GM08714 (cell line): ENCODE data around the gene CCL3.
"Not testable (repeated sequence)": the region's sequence is repeated elsewhere in the genome, so short reads cannot be mapped to it uniquely, and the experiment has no call there.

Experiments used
- H3K4me3 ChIP-seq: fragments of 200-500 bp; sonication (Bioruptor generic); 2 replicates; pipeline ENCODE4 v1.5.1; 2014; ENCODE audit warnings: mild to moderate bottlenecking, low read length, inconsistent platforms
- ZNF274 ChIP-seq: IDR thresholded peaks from 2 replicates; pipeline ENCODE4 v1.6.1; 2012; ENCODE audit warnings: mild to moderate bottlenecking, low read depth, low read length

CCL3 gene

DNA sequence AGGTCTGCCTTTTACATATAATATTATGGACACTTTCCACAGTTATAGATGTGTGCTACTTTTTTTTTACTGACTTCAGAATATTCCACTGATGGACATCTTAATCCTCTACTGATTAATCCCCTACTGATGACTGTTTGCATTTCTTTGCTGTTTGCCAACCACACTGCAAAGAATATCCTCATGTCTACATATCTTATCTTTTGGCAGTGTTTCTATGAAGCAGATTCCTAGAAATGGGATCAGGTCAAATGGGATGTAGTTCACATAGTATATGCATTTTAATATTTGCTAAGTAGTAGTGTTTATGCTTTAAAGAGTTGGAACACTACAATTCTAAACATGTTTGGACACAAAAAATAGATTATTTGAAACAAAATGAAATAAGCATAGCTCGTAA, 3.2 kb downstream of the CCL3 start:
- no peak overlapping the region for H3K4me3 ChIP-seq
- no peak for TF ChIP-seq ZNF274

DNA sequence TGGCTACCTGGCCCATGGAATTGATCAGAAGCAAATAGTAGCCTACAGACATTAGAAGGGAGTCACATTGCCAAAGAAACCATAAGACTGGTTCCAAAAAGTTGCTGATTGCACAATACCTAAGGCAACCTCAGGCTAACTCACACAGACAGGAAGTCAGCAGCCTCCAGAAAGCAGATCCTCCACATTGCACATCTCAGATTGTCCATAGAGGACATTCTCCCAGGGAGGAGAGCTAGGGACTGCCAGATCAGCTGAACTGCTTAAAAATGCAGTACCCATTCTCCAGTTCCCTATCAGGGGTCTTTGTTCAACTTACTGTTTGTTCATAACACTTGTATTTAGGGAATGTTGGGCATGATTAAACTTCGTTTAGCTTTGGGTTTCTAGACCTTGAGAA, 4.2 kb downstream of the CCL3 start:
- no peak overlapping the region for H3K4me3 ChIP-seq
- no peak for TF ChIP-seq ZNF274

DNA sequence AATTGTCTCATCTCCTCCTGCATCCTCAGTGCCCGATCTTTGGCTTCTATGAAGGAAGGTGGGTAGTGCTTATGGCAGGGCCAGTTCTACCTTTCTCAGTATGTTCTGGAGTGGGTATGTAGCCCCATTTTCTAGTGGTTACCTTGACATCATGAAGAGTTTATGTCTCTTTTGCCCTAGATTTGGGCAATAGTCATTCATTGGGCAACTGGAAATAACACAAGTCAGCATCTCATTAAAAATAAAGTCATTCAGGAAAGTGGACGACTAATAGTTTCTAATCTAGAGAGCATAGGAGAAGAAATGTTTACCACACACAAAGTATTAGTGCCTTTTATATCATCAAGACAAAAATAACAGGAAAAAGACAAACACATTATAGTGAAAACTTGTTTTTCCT, 6.3 kb downstream of the CCL3 start:
- not testable (repeated sequence) for H3K4me3 ChIP-seq

DNA sequence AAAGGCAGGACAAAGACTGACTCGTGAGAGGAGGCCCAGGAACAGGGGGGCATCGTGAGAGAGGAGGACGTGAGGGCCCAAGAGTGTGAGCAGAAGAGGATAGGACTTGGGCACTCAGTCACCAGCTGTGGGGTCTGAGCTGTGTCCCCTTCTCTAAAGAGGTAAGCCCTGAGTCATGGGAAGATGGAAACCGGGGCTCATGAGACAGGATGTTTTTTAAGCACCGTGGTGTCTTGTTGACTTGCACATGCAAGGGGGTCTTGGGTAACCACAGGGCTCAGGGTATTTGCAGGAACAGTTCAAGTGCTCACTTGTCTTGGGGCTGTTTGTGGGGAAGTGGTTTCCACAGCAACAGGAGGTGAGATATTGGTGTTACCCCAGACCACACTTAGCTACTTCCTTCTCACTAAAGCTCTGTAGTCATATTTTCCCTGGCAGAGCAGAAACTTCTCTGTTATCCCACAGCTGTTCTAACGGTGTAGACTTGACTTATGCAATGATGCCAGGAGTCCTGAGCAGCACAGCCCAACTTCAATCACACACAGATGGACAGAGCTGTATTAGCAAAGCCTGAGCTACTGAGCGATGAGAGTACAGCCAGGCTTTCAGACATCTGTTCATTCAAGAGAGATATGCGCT, 7.3 kb downstream of the CCL3 start:
- peak overlapping the region; percentile 56; the same call in 1 of the 2 replicates for H3K4me3 ChIP-seq

DNA sequence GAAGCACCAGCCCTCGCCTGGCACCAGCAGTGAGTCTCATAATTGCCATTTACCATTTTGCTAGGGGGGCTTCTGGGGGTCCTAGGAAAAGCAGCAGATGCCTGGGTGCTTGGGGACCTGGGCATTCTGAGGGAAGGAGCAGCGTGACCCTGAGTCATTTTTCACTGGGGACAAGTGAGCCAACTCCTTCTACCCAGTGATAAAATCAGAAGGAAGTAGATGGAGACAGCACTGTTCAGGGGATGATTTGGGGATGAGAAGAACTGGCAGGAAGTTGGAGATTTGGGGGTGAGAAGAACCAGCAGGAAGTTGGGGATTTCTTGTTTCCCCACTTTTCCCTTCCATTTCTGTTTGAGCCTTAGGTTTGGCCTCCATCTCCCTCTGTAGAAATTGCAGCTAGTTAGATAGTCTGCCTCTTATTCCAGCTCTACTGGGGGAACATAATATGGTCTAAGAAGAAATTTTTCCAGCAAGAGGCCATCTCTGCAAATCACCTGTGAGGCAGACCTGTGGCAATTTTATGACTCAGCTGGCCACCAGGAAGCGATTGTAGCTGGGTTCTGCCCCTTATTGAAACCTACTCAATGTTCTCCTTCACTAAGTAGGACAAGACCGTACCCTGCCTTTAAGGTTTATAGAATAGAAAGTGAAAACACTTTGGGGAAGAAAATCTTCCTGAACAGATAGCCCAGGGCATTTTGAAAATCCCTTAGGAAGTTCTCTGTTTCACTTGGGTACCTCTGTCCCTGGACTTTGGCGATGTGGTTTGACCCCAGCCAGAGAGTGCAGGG, 8.1 kb downstream of the CCL3 start:
- peak overlapping the region; percentile 56; the same call in 1 of the 2 replicates for H3K4me3 ChIP-seq

DNA sequence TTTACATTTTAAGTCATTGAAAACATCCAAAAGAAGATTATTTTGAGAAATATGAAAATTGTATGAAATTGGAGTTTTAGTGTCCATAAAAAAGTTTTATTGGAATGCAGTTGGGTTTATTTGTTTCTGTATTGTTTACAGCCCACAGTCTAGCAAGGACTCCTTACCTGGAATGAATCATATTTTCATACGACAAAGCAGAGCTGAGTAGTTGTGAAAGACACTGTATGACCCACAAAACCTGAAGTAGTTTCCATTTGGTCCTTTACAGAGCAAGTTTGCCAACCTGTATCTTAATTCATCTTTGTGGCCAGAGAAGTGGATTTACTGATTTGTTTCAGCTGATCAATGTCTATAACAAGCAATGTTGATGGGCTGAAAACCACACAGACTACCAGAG, 15.6 kb downstream of the CCL3 start:
- no peak overlapping the region for H3K4me3 ChIP-seq
- TF ChIP-seq ZNF274 = no peak

DNA sequence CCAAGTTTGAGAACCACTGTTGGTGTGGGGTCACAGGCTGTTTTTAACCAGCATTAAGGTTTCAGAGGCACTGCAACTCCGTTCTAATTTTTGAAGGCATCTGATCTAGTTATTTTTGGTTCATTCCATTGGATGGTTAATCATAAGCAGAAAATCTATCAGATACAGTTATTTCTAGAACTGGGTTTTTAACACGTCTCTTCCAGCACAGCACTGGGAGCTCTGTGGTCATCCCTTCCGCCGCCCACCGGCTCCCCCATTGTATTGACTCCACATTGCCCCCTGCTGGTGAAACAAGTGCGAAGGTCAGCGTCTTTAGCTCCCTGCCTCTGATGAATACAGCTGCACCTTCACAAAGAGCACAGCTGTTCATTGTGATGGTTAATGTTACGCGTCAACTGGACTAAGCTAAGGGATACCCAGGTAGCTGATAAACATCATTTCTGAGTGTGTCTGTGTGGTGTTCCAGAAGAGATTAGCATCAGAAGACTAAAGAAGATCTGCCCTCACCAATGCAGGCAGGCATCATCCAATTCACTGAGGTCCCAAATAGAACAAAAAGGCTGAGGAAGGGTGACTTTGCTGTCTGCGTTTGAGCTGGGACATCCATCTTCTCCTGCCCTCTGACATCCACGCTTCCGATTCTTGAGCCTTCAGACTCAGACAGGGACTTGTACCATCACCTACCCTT, 17.4 kb downstream of the CCL3 start:
- H3K4me3 ChIP-seq = no peak overlapping the region

DNA sequence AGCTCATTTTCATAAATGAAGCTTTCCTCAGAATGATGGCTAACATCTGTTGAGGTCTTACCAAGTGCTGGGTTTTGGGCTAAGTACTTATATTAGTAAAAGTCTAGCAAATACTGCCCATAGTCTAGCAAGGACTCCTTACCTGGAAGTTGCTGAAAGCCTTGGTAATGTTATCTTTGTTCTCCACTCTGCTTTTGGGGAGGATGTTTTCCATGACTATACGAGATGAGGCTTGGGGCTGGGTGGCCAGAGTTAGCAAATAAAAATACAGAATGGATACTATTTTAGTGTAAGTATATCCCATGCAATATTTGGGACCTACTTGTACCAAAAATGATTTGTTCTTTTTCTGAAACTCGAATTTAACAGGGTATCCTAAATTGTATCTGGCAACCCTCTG, 18.2 kb downstream of the CCL3 start:
- H3K4me3 ChIP-seq = no peak overlapping the region
- no peak for TF ChIP-seq ZNF274

More for the DNA sequence above, 17.4 kb downstream of the CCL3 start:
- TF ChIP-seq ZNF274 = no peak

DNA sequence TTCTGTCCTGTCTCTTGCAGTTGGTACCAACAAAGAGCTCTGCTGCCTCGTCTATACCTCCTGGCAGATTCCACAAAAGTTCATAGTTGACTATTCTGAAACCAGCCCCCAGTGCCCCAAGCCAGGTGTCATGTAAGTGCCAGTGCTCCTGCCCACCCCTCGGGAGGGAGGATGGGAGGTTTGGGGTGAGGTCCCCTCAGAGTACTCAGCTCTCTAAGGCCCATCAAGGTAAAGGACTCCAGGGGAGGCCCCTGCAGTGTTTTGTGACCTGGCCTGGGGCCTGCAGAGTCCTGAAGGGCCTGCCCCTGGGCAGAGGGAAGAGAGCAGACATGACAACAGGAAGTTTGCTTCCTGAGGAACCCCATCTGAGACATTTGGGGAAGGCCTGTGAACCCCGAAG, 19.5 kb downstream of the CCL3 start:
- TF ChIP-seq ZNF274 = no peak
- H3K4me3 ChIP-seq = no peak overlapping the region

DNA sequence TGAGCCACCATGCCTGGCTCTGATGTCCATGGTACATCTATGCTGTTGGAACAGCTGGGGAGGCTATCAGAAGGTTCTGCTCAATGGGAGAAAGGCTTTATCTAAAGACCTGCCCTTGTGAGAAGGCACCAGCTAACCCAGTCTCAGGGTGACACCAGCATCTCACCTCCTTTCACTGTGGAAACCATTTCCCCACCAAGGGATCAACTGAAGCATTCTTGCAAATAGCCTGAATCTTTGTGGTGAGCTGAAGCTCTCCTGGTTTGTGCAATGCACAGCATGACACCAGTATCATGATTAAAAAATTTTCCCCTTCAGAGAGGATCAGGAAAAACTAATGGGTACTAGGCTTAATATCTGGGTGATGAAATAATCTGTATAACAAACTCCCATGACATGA, 20.8 kb downstream of the CCL3 start:
- TF ChIP-seq ZNF274 = no peak

DNA sequence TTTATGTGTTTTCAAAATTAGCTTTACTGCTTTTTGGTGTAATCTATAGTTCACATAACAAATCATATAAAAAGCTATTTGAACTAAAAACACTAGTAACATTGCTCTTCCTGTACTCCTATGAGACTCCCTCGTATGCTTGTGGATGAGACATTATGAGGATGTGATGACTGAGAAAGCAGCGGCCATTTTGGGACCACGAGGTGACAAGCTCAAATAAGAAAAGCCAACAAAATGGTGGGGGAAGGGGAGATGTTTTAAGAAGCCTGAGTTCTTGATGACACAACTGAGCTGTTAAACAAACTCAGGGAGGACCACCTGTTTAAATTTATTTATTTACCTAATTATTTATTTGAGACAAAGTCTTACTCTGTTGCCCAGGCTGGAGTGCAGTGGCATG, 21.4 kb downstream of the CCL3 start:
- TF ChIP-seq ZNF274 = no peak
- no peak overlapping the region for H3K4me3 ChIP-seq

More for the DNA sequence above, 20.8 kb downstream of the CCL3 start:
- no peak overlapping the region for H3K4me3 ChIP-seq

DNA sequence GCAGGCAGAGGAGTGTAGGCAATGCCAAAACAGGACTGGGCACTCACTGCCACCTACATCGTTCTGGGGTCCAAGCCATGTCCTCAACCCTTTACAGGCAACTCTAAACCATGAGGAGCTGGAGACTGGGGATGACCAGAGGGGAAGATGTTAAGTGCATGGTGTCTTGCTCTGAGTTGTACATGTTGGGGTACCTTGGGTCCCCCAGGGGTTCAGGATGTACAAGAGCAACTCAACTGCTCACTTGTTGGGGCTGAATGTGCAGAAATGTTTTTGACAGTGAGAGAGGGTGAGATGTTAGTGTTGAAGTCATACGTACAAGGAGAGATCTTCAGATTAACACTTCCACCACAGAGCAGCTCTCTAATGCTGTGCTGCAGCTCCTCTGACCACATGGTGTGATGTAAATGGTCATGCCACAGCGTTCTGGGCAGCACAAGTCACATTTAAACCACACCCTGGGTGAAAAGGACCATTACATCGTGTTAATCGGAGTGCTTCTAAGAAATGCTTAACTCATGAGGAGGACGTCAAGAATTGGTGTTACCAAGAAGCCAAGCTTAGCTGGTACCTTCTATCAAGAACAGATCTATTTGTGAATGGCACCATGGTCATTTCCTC, 23.5 kb downstream of the CCL3 start:
- TF ChIP-seq ZNF274 = no peak
- H3K4me3 ChIP-seq = no peak overlapping the region

DNA sequence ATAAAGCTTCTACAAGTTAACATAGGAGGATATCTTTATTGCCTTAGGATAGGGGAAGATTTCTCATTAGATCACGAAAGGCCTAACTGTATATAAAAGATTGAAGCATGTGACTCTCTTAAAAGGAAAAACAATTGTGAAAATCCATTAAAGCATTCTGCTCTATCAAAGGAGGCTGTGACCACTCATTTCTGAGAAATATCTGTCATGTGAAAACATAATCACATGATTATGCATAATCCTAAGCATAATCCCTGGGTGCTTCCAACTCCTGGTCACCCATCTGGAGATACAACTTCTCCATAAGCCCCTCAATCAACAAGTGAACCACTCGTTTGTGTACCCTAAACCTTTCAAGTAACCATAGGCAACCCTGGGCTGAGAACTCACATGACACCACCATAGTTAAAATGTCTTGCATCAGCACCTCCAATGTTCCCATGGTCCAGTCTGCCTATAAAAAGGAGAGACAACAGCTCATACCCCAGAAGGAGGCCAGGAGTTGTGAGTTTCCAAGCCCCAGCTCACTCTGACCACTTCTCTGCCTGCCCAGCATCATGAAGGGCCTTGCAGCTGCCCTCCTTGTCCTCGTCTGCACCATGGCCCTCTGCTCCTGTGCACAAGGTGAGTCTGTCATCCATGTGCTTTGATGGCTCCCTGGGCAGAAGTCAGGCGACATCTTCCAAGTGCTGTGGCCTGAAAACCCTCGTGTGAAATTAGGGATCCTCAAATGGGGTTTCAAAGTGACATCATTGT, 26.0 kb downstream of the CCL3 start, which contains the start of gene CCL18:
CCL18 (plus strand) TSS at position 487 of the 756 bp plus-strand sequence; CDS start at position 558, 71 bp downstream.
- H3K4me3 ChIP-seq = no peak within 1 kb of the TSS
- no peak for TF ChIP-seq ZNF274

DNA sequence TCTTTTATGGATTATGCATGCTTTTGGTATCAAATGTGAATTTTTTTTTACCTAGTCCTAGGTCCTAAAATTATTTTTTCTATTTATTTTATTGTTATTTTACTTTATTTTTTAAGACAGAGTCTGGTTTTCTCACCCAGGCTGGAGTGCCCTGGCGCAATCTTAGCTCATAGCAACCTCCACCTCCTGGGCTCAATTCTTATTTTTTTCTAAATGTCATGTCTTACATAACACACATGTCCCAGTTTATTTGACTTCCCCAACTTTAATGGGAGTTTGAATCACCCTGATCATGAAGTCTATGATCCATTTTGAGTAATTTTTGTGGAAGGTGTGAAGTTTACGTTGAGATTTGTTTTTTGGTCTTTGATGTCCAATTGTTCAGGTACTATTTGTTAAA, 29.1 kb downstream of the CCL3 start:
- no peak for TF ChIP-seq ZNF274
- no peak overlapping the region for H3K4me3 ChIP-seq
